T-cell (primary cell): ENCODE measurements around the gene C14orf119. TPM values are rescaled to one million over a fixed set of nuclear protein-coding genes. Genes with fewer than 3 reads are reported as not detected.

Experiments
- ATAC-seq, 4 experiments: fragments of 200-7000 bp in 3 of 4; fragments of 150-1000 bp in 1 of 4; cut with Tn5 transposase; replicated peaks in 1 of 4; 1 replicate in 3 of 4; 2 replicates in 1 of 4; pipeline ENCODE4 v1.10.0; 2021; ENCODE audit warnings: moderate library complexity in 3 of 4, mild to moderate bottlenecking in 2 of 4, moderate number of reproducible peaks in 1 of 4
- CTCF ChIA-PET, 2 donors: fragments of 300-600 bp; sonication (Branson Sonifier 250); formaldehyde crosslinking; loops; one replicate each; lab custom pipeline; 2022; ENCODE audit warnings: antibody characterized with exemption in 2 of 2; lab: Charles Lee
- POLR2A ChIA-PET, 2 donors: fragments of 300-600 bp; sonication (Branson Sonifier 250); formaldehyde crosslinking; loops; one replicate each; lab custom pipeline; 2022; ENCODE audit warnings: antibody characterized with exemption in 2 of 2; lab: Charles Lee
- DNase-seq, 35 experiments: peaks; one replicate each; pipeline versions ENCODE4 v3.0.0 to v3.0.0-alpha.2; 2013 to 2023
- H3K27ac ChIP-seq: one replicate; pipeline ENCODE4 v1.5.1; 2013; ENCODE audit warnings: low read length
- H3K27me3 ChIP-seq, 2 experiments: replicated peaks in 1 of 2; 1 replicate in 1 of 2; 2 replicates in 1 of 2; pipeline versions ENCODE4 v1.6.1 to v1.7.0; 2013; ENCODE audit warnings: low read length in 1 of 2, mixed read lengths in 1 of 2; ENCODE audit not compliant: control insufficient read depth in 2 of 2, insufficient read depth in 2 of 2; ENCODE audit errors: extremely low read depth in 1 of 2
- H3K36me3 ChIP-seq, 2 donors: 1 replicate in 1 of 2; 2 replicates in 1 of 2; pipeline versions ENCODE4 v1.6.1 to v1.7.0; 2013; ENCODE audit warnings: low read length in 1 of 2; ENCODE audit not compliant: control insufficient read depth in 2 of 2, insufficient read depth in 1 of 2; ENCODE audit errors: extremely low read depth in 1 of 2
- H3K4me1 ChIP-seq, 2 experiments: 1 replicate in 1 of 2; 2 replicates in 1 of 2; pipeline versions ENCODE4 v1.6.1 to v1.7.0; 2013; ENCODE audit warnings: low read length in 2 of 2, mixed read lengths in 1 of 2; ENCODE audit not compliant: insufficient read depth in 2 of 2, control insufficient read depth in 1 of 2; ENCODE audit errors: extremely low read depth in 1 of 2
- H3K4me3 ChIP-seq, 2 donors: 1 replicate in 1 of 2; 2 replicates in 1 of 2; pipeline versions ENCODE4 v1.5.1 to v1.7.0; 2013; ENCODE audit warnings: mild to moderate bottlenecking in 2 of 2, low read length in 1 of 2, moderate library complexity in 1 of 2; ENCODE audit not compliant: control insufficient read depth in 1 of 2; ENCODE audit errors: extremely low read depth in 1 of 2
- H3K9me3 ChIP-seq: 2 replicates; pipeline ENCODE4 v1.7.0; 2013
- H3K27ac Mint-ChIP-seq, 2 donors: one replicate each; pipeline ENCODE4 v1.8.0; 2020 to 2021; ENCODE audit warnings: mild to moderate bottlenecking in 2 of 2, mixed read lengths in 2 of 2
- H3K27me3 Mint-ChIP-seq, 2 donors: one replicate each; pipeline ENCODE4 v1.8.0; 2021 to 2022; ENCODE audit warnings: mixed read lengths in 2 of 2
- H3K36me3 Mint-ChIP-seq: one replicate; pipeline ENCODE4 v1.8.0; 2021; ENCODE audit warnings: mixed read lengths
- H3K4me1 Mint-ChIP-seq, 3 donors: one replicate each; pipeline ENCODE4 v1.8.0; 2020 to 2022; ENCODE audit warnings: mixed read lengths in 3 of 3, mild to moderate bottlenecking in 1 of 3
- H3K4me3 Mint-ChIP-seq, 3 donors: one replicate each; pipeline ENCODE4 v1.8.0; 2020 to 2022; ENCODE audit warnings: mild to moderate bottlenecking in 3 of 3, mixed read lengths in 3 of 3, moderate library complexity in 3 of 3
- H3K9me3 Mint-ChIP-seq, 3 donors: one replicate each; pipeline ENCODE4 v1.8.0; 2020 to 2022; ENCODE audit warnings: mixed read lengths in 3 of 3
- WGBS: methylation state at CpG from one replicate; pipeline ENCODE4 v1.1.5; 2013; ENCODE audit warnings: missing lambda C conversion rate; ENCODE audit not compliant: insufficient coverage; 5-methylcytosine and 5-hydroxymethylcytosine counted together
- total RNA-seq, 35 experiments: library from RNA in 6 of 35; stranded (reverse) in 6 of 35; fragments of 120-200 nt in 1 of 35; gene quantifications; one replicate each; pipeline versions ENCODE4 v1.2.1 to v1.2.4 and lab custom pipeline; 2013 to 2026

The C14orf119 gene
- total RNA-seq, 5 donors from 2014 or later (not counting 1 experiment from before 2014, with no cell fraction given): 9.5 to 47.7 (median 43.6) TPM

- no peak for ATAC-seq
- H3K27me3 Mint-ChIP-seq: peaks cover 10 to 18% of the 10 kb centered on the region in 2 donors
- WGBS: no CpG with 5 or more reads among the region's 1 CpG
- Histone ChIP-seq H3K36me3 (no peaks in the 10 kb centered on the region), H3K27ac (no peak overlapping the region), H3K4me3 (no peak overlapping the region), H3K9me3 (no peaks in the 10 kb centered on the region), H3K4me1 (no peaks in the 10 kb centered on the region), H3K27me3 (peaks cover 0 to 14% of the 10 kb centered on the region in 2 experiments)
- no peak for DNase-seq
- ChIA-PET CTCF (no interaction called here), POLR2A (no interaction called here)
- H3K27ac Mint-ChIP-seq: no peak overlapping the region
- H3K9me3 Mint-ChIP-seq: no peaks in the 10 kb centered on the region
- no peaks in the 10 kb centered on the region for H3K4me1 Mint-ChIP-seq
- H3K36me3 Mint-ChIP-seq: no peaks in the 10 kb centered on the region
- H3K4me3 Mint-ChIP-seq: no peak overlapping the region
Measured at GRCh38 chr14:23143911-23144310, 48.6 kb downstream of the C14orf119 start.

DNA sequence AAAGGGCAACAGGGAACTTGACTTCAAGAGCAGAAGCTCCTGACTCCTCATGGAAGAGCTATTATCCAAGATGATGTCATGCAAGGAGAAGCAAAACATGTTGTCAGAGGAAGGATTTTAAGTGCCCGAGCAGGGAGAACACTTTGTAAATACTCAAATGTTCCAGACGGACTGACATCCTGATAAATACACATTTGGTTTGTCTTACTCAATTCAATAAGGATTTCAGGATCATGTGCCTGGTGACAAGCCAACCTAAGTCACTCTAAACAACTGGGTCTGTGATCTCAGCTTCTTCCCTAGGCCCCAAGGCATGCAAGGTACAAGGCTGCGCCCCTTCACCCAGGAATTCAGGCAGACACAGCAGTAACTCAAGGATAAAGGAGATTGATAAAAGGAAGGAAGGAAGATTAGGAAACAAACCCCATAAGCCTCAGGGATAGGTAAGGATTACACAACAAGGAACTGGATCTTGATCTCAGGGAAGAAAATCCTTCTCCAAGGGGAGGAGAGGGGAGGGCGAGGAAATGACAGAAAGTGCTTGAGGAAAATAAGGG is 50.6 kb downstream of the C14orf119 start:
- no peak overlapping the region for H3K4me3 Mint-ChIP-seq
- no peak overlapping the region for H3K27ac Mint-ChIP-seq
- Histone ChIP-seq H3K36me3 (no peaks in the 10 kb centered on the region), H3K27ac (no peak overlapping the region), H3K27me3 (peaks cover 0 to 13% of the 10 kb centered on the region in 2 experiments), H3K4me3 (no peak overlapping the region), H3K4me1 (no peaks in the 10 kb centered on the region), H3K9me3 (no peaks in the 10 kb centered on the region)
- CTCF ChIA-PET: no interaction called here
- no peaks in the 10 kb centered on the region for H3K36me3 Mint-ChIP-seq
- ATAC-seq: no peak
- no peak for DNase-seq
- POLR2A ChIA-PET: no interaction called here
- no peaks in the 10 kb centered on the region for H3K4me1 Mint-ChIP-seq
- no peaks in the 10 kb centered on the region for H3K9me3 Mint-ChIP-seq
- peaks cover 12 to 24% of the 10 kb centered on the region in 2 donors for H3K27me3 Mint-ChIP-seq
- WGBS: no CpG with 5 or more reads among the region's 4 CpGs

DNA sequence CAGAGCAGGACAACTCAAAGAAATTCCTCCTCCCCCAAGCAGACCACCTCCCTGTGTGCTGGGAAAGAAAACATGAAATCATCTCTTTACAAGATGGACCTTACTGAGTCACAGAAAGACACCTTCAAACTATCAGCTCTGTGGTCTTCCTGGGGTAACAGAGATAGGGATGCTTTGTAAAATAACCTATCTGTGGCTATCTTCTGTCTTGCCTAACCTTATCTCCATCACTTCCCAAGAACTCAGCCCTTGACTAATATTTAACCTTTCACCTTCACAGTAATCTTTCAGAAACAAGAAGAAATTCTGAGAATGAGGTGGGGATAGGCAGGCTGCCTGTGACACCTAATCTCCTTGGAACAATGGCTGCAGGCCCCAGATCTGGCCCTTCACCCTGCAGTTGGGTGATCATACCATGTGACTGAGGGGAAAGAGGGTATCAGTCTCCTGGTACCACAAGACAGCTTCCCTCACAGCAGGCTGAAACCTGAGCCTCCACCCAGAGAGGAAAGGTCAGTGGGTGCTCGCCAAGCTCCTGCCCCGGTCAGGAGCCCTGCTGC is 51.1 kb downstream of the C14orf119 start:
- no peaks in the 10 kb centered on the region for H3K36me3 ChIP-seq
- POLR2A ChIA-PET: no interaction called here
- peaks cover 12 to 24% of the 10 kb centered on the region in 2 donors for H3K27me3 Mint-ChIP-seq
- no peak for ATAC-seq
- H3K9me3 Mint-ChIP-seq: no peaks in the 10 kb centered on the region
- H3K27me3 ChIP-seq: peaks cover 0 to 18% of the 10 kb centered on the region in 2 experiments
- DNase-seq: no peak
- H3K27ac ChIP-seq: no peak overlapping the region
- WGBS: no CpG with 5 or more reads among the region's 2 CpGs
- no peaks in the 10 kb centered on the region for H3K36me3 Mint-ChIP-seq
- H3K4me3 ChIP-seq: no peak overlapping the region
- CTCF ChIA-PET: no interaction called here
- H3K27ac Mint-ChIP-seq: no peak overlapping the region
- no peaks in the 10 kb centered on the region for H3K4me1 ChIP-seq
- H3K4me1 Mint-ChIP-seq: no peaks in the 10 kb centered on the region
- H3K4me3 Mint-ChIP-seq: no peak overlapping the region
- no peaks in the 10 kb centered on the region for H3K9me3 ChIP-seq

DNA sequence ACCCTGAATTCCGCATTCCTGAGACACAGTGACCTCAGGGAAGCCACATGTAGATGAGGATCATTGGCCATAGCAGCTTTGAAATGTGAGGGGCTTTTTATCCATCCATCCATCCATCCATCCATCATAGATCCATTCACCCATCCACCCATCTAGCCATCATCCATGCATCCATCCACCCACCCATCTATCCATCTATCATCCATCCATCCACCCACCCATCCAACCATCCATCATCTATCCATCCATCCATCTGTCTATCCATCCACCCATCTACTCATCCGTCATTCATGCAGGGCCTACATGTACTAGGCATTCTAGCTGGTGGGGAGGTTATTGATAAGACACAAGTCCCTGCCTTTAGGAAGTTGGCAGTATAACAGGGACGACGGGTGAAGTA is 51.7 kb downstream of the C14orf119 start:
- ChIA-PET CTCF (no interaction called here), POLR2A (no interaction called here)
- Mint-ChIP-seq H3K27ac (no peak overlapping the region), H3K36me3 (no peaks in the 10 kb centered on the region), H3K9me3 (no peaks in the 10 kb centered on the region), H3K4me3 (no peak overlapping the region), H3K4me1 (no peaks in the 10 kb centered on the region), H3K27me3 (peaks cover 12 to 24% of the 10 kb centered on the region in 2 donors)
- Histone ChIP-seq H3K4me1 (no peaks in the 10 kb centered on the region), H3K4me3 (no peak overlapping the region), H3K27ac (no peak overlapping the region), H3K9me3 (no peaks in the 10 kb centered on the region), H3K27me3 (peaks cover 0 to 23% of the 10 kb centered on the region in 2 experiments), H3K36me3 (no peaks in the 10 kb centered on the region)
- 67% methylated on average over 2 of the region's 4 CpGs for WGBS
- no peak for DNase-seq
- no peak for ATAC-seq

GRCh38 chr14:23147676-23148075 is 52.4 kb downstream of the C14orf119 start:
- no peaks in the 10 kb centered on the region for H3K36me3 Mint-ChIP-seq
- no peak overlapping the region for H3K4me3 Mint-ChIP-seq
- H3K9me3 Mint-ChIP-seq: no peaks in the 10 kb centered on the region
- 78% methylated on average over 1 of the region's 1 CpG for WGBS
- H3K27me3 ChIP-seq: peaks cover 0 to 28% of the 10 kb centered on the region in 2 experiments
- no peak overlapping the region for H3K27ac Mint-ChIP-seq
- ChIA-PET CTCF (no interaction called here), POLR2A (interaction anchor here in 1 of 2 donors (0.7 kb wide), 1 partner anchor 26 kb away, joined by 3 read pairs; no protein-coding TSS in a partner anchor)
- H3K4me1 Mint-ChIP-seq: no peaks in the 10 kb centered on the region
- H3K27ac ChIP-seq: no peak overlapping the region
- H3K9me3 ChIP-seq: no peaks in the 10 kb centered on the region
- no peak for ATAC-seq
- DNase-seq: no peak
- H3K4me1 ChIP-seq: no peaks in the 10 kb centered on the region
- H3K27me3 Mint-ChIP-seq: peaks cover 12 to 24% of the 10 kb centered on the region in 2 donors
- H3K36me3 ChIP-seq: no peaks in the 10 kb centered on the region
- H3K4me3 ChIP-seq: no peak overlapping the region

GRCh38 chr14:23148591-23149249 is 53.4 kb downstream of the C14orf119 start:
- H3K27ac Mint-ChIP-seq: no peak overlapping the region
- H3K27ac ChIP-seq: no peak overlapping the region
- H3K9me3 Mint-ChIP-seq: no peaks in the 10 kb centered on the region
- ATAC-seq (no peak), DNase-seq (no peak)
- H3K4me3 ChIP-seq: no peak overlapping the region
- ChIA-PET POLR2A (interaction anchor here in 1 of 2 donors (0.7 kb wide), 1 partner anchor 27 kb away, joined by 3 read pairs; no protein-coding TSS in a partner anchor), CTCF (no interaction called here)
- H3K4me3 Mint-ChIP-seq: no peak overlapping the region
- no CpG with 5 or more reads among the region's 5 CpGs for WGBS
- H3K4me1 Mint-ChIP-seq: peaks cover 6 to 10% (median 7%) of the 10 kb centered on the region in 3 donors
- no peaks in the 10 kb centered on the region for H3K36me3 ChIP-seq
- peaks cover 2 to 9% of the 10 kb centered on the region in 2 experiments for H3K4me1 ChIP-seq
- H3K27me3 ChIP-seq: peaks cover 0 to 34% of the 10 kb centered on the region in 2 experiments
- H3K9me3 ChIP-seq: no peaks in the 10 kb centered on the region
- H3K36me3 Mint-ChIP-seq: no peaks in the 10 kb centered on the region
- peaks cover 15 to 24% of the 10 kb centered on the region in 2 donors for H3K27me3 Mint-ChIP-seq
